Panc1 (cell line): ENCODE results near the gene GXYLT1. TPM values are rescaled to one million over a fixed set of nuclear protein-coding genes. Genes with fewer than 3 reads are reported as not detected.

Source experiments
- ATAC-seq: fragments of 200-7000 bp; cut with Tn5 transposase; 2 replicates; pipeline ENCODE4 v1.9.1; 2020; ENCODE audit warnings: mild to moderate bottlenecking, moderate library complexity
- BruUV-seq: library from RNA; stranded (reverse); fragments of 400-500 nt; replicated peaks from 2 replicates; lab custom pipeline; 2021; lab: Mats Ljungman, UMichigan
- CTCF ChIA-PET: fragments of 300-600 bp; sonication (Branson Sonifier 250); formaldehyde crosslinking; loops from one replicate; lab custom pipeline; 2022; ENCODE audit warnings: antibody characterized with exemption; lab: Charles Lee
- POLR2A ChIA-PET: fragments of 300-600 bp; sonication (Branson Sonifier 250); formaldehyde crosslinking; loops from one replicate; lab custom pipeline; 2022; ENCODE audit warnings: antibody characterized with exemption; lab: Charles Lee
- DNase-seq: peaks from one replicate; pipeline ENCODE4 v3.0.0-alpha.2; 2010; ENCODE audit warnings: low read depth, low spot score
- H3K27ac ChIP-seq: 2 replicates; pipeline ENCODE4 v1.5.1; 2011; ENCODE audit warnings: mild to moderate bottlenecking, low read length, inconsistent platforms
- H3K27me3 ChIP-seq: fragments of 200-500 bp; sonication (Bioruptor generic); 2 replicates; pipeline ENCODE4 v1.6.0; 2014; ENCODE audit warnings: low read length, inconsistent platforms; ENCODE audit not compliant: control insufficient read depth, insufficient read depth
- H3K36me3 ChIP-seq: fragments of 200-500 bp; sonication (Bioruptor generic); 2 replicates; pipeline ENCODE4 v1.5.1; 2014; ENCODE audit warnings: inconsistent platforms, mild to moderate bottlenecking, low read length, moderate library complexity; ENCODE audit not compliant: control insufficient read depth, insufficient read depth
- H3K4me1 ChIP-seq: 2 replicates; pipeline ENCODE4 v1.5.1; 2011; ENCODE audit warnings: inconsistent platforms, mild to moderate bottlenecking, low read length, moderate library complexity; ENCODE audit not compliant: control insufficient read depth, insufficient read depth
- H3K4me3 ChIP-seq, 2 experiments: 2 replicates each; pipeline ENCODE4 v1.5.1; 2011 to 2012; ENCODE audit warnings: low read depth in 2 of 2, low read length in 2 of 2, mild to moderate bottlenecking in 2 of 2, inconsistent platforms in 1 of 2, moderate library complexity in 1 of 2
- H3K9me3 ChIP-seq: fragments of 200-500 bp; sonication (Bioruptor generic); 2 replicates; pipeline ENCODE4 v1.5.1; 2014; ENCODE audit warnings: low read depth, mild to moderate bottlenecking, inconsistent platforms, low read length, moderate library complexity; ENCODE audit not compliant: control insufficient read depth, insufficient read depth
- CTCF ChIP-seq: fragments of 450-650 bp; IDR thresholded peaks from 2 replicates; pipeline ENCODE4 v1.5.1; 2017; ENCODE audit warnings: mild to moderate bottlenecking
- POLR2AphosphoS5 ChIP-seq: IDR thresholded peaks from 2 replicates; pipeline ENCODE4 v1.6.1; 2012; ENCODE audit warnings: mild to moderate bottlenecking, low read depth, low read length, moderate library complexity
- REST ChIP-seq, 2 experiments: IDR thresholded peaks; 2 replicates each; pipeline ENCODE4 v1.6.1; 2011 to 2012; ENCODE audit warnings: low read depth in 2 of 2, control low read depth in 1 of 2, low read length in 1 of 2, mild to moderate bottlenecking in 1 of 2, moderate library complexity in 1 of 2; ENCODE audit not compliant: insufficient read depth in 1 of 2
- SIN3A ChIP-seq: IDR thresholded peaks from 2 replicates; pipeline ENCODE4 v1.6.1; 2012; ENCODE audit warnings: low read depth, mild to moderate bottlenecking, low read length, moderate library complexity, borderline replicate concordance; ENCODE audit not compliant: insufficient read depth
- TCF7L2 ChIP-seq: IDR thresholded peaks from 2 replicates; pipeline ENCODE4 v1.6.1; 2011; ENCODE audit warnings: mild to moderate bottlenecking, low read depth, low read length, inconsistent platforms
- in situ Hi-C: cut with HindIII; loops from 2 replicates; pipeline ENCODE4 v1.10.0; 2016; ENCODE audit warnings: low sequenced_read_pairs, low pct_unique_long_range_greater_than_20kb
- intact Hi-C: fragments of 100-400 bp; cut with micrococcal nuclease; formaldehyde crosslinking; loops from one replicate; pipeline ENCODE4 v1.10.0; 2022; ENCODE audit not compliant: unreplicated experiment
- total RNA-seq: library from RNA; stranded (reverse); gene quantifications from one replicate; pipeline ENCODE4 v1.2.1, GENCODE V29; 2021; ENCODE audit not compliant: unreplicated experiment

GXYLT1 gene
- total RNA-seq, 1 experiment from 2014 or later: 17.4 TPM

GRCh38 chr12:42166501-42166900, 21.8 kb upstream of the GXYLT1 start:
- H3K27me3 ChIP-seq: no peaks in the 10 kb centered on the region
- in situ Hi-C loops (no loop called here), intact Hi-C loops (no loop called here)
- H3K36me3 ChIP-seq: no peaks in the 10 kb centered on the region
- peaks cover 6% of the 10 kb centered on the region; the same call in 1 of the 2 replicates for H3K4me1 ChIP-seq
- no peak for DNase-seq
- BruUV-seq: no TSS peak
- no peak overlapping the region for H3K27ac ChIP-seq
- no peak for ATAC-seq
- no peak overlapping the region for H3K4me3 ChIP-seq
- no peaks in the 10 kb centered on the region for H3K9me3 ChIP-seq
- CTCF ChIA-PET: no interaction called here
- POLR2A ChIA-PET: interaction anchor here (0.6 kb wide), 1 partner anchor 99 kb away, joined by 3 read pairs; no protein-coding TSS in a partner anchor
- TF ChIP-seq REST (IDR thresholded peaks at IDR 0.05; ENCODE audit: insufficient read depth in 1 of 2, low read depth in 2 of 2, low read length in 1 of 2) (no peak), SIN3A (no peak), TCF7L2 (no peak), POLR2AphosphoS5 (no peak), CTCF (no peak)

DNA sequence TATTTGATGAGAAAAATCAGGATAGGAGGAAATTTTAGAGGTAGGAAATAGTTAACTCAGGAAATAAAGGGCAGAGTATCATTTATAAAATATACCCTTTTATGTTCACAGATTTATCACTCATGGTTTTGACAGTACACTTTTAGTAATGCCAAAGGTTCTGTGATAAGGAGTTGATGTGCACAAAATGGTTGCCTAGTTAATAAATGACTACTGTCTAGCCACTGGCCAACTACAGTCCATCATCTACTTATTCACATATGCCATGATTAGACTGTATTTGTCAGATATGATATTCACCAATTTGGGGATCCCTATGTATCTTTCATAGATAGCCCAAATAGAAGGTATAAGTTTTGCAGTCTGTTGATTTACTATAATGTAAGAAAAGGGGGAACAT, 19.2 kb upstream of the GXYLT1 start:
- no TSS peak for BruUV-seq
- H3K27me3 ChIP-seq: no peaks in the 10 kb centered on the region
- peaks cover 15% of the 10 kb centered on the region for H3K36me3 ChIP-seq
- DNase-seq (no peak), ATAC-seq (no peak)
- in situ Hi-C loops (no loop called here), intact Hi-C loops (no loop called here)
- TF ChIP-seq TCF7L2 (no peak), REST (IDR thresholded peaks at IDR 0.05; ENCODE audit: insufficient read depth in 1 of 2, low read depth in 2 of 2, low read length in 1 of 2) (no peak), CTCF (no peak), SIN3A (no peak), POLR2AphosphoS5 (no peak)
- peaks cover 6% of the 10 kb centered on the region; the same call in 1 of the 2 replicates for H3K4me1 ChIP-seq
- ChIA-PET POLR2A (no interaction called here), CTCF (interaction anchor here (0.6 kb wide), 1 partner anchor 360 kb away, joined by 3 read pairs; no protein-coding TSS in a partner anchor)
- no peaks in the 10 kb centered on the region for H3K9me3 ChIP-seq
- H3K27ac ChIP-seq: no peak overlapping the region
- H3K4me3 ChIP-seq: no peak overlapping the region
